Measurements from ENCODE around the gene POLDIP3.
"Not testable (repeated sequence)": the region's sequence is repeated elsewhere in the genome, so short reads cannot be mapped to it uniquely, and the experiment has no call there.

Gene POLDIP3

GRCh38 chr22:42619261-42620063 lies 4.8 kb upstream of the POLDIP3 start:
- no peak for DNase-seq (ENCODE audit: low spot score)

DNA sequence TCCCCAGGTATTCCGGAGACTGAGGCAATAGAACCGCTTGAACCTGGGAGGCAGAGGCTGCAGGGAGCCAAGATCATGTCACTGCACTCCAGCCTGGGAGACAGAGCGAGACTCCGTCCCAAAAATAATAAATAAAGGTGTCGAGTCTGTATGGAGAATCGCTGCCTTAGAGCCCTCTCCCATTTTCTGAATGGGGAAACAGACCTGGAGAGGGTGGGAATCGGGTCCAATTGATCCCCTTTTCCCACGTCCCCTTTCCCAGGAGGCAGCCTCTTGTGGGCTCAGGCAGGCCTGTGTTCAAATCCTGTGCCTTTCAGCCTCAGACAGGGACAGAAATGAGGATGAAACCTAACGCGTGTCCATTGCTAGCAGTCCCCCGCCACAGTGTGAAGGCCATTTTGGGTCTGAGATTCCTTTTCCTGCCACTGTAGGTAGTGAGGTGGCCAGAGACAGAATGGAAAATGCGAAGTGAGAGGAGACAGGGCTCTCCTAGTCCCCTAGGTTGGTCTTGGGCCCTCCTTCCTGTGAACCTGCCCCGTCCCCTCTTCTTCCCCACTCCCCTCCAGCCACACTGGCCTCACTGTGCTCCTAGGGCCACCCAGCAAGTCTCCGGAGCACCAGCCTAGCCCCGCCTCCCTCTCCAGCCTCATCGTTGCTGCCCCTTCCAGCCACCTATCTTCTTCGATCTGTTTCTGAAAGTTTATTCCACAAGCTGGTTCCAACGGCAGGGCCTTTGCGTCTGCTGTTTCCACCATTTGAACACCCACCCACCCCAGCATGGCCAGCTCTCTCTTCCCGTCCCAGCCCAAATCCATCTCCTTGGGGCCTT lies 2.7 kb upstream of the POLDIP3 start:
- DNase-seq (ENCODE audit: low spot score) = no peak

DNA sequence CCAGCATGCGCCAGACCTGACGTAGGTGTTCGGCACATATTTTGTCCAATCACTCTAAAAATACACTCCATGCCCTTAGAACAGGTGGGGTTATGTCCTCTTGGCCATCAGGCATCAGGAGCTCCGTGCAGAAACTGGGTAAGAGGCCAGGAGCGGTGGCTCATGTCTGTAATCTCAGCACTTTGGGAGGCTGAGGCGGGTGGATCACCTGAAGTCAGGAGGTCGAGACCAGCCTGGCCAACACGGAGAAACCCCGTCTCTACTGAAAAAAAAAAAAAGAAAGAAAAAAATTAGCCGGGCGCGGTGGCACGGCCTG lies 1.1 kb upstream of the POLDIP3 start:
- not testable (repeated sequence) for DNase-seq (ENCODE audit: low spot score)

DNA sequence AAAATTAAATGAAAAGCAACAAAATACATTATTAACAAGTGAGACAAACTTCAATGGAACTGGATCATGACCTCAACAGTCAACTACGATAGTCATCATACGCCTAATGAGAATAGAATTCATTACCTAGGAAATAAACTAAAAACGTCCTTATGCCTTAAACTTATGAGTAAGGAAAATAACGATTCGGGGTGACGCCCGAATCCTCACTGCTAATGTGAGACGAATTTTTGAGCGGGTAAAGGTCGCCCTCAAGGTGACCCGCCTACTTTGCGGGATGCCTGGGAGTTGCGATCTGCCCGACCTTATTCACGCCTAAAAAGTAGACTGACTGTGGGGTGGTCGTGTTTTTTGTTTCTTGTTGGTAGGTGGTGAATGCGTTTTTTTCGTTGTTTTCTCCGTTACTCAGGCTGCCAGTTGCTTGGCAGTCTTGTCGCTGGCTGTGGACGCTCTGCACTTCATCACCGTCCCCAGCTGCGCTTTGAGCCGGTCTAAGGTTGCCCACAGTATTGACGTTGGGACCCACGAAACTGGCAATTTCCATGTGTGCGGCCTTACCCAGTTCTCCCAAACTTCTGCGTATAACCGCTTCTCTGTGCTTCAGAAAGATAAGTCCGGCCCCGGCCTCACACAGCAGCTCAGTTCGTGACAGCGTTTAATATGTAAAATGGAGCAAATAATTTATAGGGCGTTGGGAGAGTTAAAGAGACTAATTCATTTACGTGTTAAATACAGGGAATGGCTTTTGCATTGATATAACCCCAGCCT lies 593 bp upstream of the POLDIP3 start:
- peak; percentile 95 for DNase-seq (ENCODE audit: low spot score)

DNA sequence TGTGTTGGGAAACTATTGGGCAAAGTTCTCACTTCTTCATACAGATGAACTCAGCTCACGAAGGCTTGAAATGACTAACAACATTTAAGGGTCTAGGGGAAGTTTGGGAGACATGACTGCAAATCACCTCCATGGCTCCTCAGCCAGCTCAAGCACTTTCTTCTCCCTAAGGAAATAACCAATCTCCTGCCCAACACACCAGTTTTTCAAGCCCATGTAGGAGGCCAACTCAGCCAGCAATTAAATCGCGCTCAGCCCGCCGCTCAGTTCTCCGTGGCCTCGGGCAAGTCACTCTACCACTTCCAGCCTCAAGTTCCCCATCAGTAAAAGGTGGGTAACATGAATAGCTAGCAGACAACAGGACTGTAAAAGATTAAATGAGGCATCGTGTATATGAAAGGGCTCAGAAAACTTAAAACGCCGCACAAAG lies 796 bp downstream of the POLDIP3 start:
- no peak for DNase-seq (ENCODE audit: low spot score)

DNA sequence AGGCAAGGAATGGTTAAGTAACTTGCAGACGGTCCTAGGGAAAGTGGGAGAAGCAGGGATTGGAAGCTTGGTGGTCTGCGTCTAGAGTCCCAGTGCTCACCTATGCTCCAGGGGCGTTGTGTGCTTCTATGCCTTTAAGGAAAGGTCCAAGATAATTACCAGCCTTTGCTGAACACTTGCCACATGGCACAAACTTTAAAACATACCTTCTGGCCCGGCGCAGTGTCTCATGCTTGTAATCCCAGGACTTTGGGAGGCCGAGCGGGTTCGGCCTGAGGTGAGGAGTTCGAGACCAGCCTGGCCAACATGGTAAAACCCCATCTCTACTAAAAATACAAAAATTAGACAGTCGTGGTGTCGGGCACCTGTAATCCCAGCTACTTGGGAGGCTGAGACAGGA lies 2.3 kb downstream of the POLDIP3 start:
- DNase-seq (ENCODE audit: low spot score) = no peak

GRCh38 chr22:42611051-42611450 lies 3.6 kb downstream of the POLDIP3 start:
- no peak for DNase-seq (ENCODE audit: low spot score)

DNA sequence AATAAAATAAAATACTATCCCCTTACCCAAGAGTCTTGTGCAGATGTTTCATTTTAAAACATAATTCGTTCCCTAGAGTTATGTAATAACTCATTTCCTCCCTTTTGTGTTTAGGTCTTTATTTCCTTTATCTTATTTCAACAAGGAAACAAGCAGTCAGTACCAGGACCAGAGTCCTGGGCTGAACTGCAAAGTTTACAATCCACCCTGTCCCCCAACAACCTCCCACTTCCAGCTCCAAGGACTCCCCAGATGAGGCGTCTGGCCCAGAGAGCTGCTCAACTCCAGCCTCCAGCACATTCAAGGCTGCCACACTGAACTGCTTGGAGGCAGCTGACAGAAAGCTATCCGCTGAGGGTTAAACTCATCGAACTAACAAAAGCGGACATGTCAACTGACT lies 4.5 kb downstream of the POLDIP3 start:
- no peak for DNase-seq (ENCODE audit: low spot score)

DNA sequence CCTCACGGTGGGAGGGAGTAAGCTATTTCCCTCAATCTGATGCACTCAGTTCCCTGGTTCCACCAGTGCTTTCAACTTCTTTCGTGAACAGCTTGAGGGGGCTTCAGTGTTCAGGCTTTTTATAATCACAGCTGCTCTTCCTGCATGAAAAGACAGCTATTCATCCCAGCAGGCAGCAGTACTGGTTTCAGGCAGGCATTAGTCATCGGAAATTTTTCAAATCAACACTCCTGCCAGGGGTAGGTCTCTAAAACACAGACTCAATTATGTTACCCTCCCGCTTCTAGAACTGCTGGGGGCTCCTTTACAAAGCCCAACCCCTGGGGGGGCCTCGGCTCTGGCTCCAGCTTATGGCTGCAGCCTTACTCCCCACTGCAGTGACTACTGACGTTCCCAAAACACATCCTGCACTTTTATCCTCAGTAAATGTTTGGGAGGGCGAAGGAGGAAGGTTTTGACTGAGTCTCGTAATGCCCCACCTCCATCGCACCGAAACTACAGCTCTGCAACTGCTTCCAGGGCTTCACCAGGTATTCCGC lies 5.8 kb downstream of the POLDIP3 start:
- peak; percentile 85 for DNase-seq (ENCODE audit: low spot score)

DNA sequence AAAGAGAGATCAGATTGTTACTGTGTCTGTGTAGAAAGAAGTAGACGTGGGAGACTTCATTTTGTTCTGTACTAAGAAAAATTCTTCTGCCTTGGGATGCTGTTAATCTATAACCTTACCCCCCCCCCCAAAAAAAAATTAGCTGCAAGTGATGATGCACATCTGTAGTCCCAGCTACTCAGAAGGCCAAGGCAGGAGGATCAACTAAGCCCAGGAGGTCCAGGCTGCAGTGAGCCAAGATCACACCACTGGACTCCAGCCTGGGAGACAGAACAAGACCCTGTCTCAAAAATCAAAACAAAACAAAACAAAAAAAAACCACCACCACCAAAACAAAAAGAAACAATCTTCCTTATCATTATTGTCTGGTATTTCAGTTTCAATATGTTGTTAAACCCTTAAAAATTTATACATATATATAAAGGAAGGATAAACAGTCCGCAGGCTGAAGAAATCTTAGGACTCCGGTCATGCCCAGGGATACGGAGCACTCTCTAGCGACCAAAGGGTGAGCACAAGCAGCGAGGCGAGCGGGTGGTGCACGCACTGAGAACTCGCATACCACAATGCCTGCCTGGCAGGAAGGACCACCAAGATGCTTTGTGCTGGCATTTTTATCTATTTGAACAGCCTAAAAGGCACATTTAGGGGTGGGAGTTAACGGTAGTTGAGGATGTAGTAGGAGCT lies 6.4 kb downstream of the POLDIP3 start:
- peak; percentile 56 for DNase-seq (ENCODE audit: low spot score)

GRCh38 chr22:42607641-42608040 lies 7.0 kb downstream of the POLDIP3 start:
- not testable (repeated sequence) for DNase-seq (ENCODE audit: low spot score)

DNA sequence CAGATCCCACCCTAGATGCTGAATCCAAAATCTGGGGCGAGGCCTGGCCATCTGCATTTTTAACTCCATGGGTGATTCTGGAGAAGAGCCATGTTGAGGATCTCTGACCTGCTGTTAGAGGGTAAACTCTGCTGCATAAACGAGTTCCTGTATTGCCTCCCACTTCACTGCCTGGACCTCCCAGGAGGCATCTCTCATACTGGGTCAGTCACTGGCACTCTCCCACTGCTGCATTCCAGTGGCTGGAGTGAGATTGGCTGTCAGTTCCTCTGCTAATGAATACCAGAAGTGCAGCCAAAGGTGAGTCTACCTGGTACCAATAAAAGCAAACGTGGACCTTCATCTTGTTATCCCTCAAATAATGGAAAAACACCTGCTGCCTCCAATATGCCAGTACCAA lies 10.3 kb downstream of the POLDIP3 start:
- DNase-seq (ENCODE audit: low spot score) = no peak

GRCh38 chr22:42603427-42603826 lies 11.3 kb downstream of the POLDIP3 start:
- DNase-seq (ENCODE audit: low spot score) = no peak

GRCh38 chr22:42602470-42602869 lies 12.2 kb downstream of the POLDIP3 start:
- DNase-seq (ENCODE audit: low spot score) = no peak

GRCh38 chr22:42601879-42602465 lies 12.7 kb downstream of the POLDIP3 start:
- no peak for DNase-seq (ENCODE audit: low spot score)

GRCh38 chr22:42596863-42597530 lies 17.7 kb downstream of the POLDIP3 start:
- no peak for DNase-seq (ENCODE audit: low spot score)

- DNase-seq (ENCODE audit: low spot score) = no peak
Measured at GRCh38 chr22:42596336-42596735, 18.3 kb downstream of the POLDIP3 start.

DNA sequence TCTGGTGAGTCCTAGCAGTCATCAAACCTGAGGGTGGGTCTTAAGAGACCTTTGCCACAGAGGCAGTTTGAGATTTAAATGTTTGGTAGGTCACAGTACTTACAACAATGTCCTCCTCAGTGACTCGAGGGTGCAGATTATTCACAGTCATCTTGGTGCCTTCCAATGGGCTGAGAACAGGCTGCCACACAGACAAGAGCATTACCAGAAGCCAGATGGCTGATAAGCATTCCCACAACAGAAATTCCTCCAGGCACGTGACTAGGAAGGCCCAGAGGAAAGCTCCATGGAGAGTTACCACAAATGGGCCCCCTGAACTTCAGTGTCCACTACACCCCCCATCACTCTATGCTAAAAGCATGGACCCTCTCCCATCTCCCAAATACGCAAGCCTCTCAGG lies 19.2 kb downstream of the POLDIP3 start:
- no peak for DNase-seq (ENCODE audit: low spot score)

DNA sequence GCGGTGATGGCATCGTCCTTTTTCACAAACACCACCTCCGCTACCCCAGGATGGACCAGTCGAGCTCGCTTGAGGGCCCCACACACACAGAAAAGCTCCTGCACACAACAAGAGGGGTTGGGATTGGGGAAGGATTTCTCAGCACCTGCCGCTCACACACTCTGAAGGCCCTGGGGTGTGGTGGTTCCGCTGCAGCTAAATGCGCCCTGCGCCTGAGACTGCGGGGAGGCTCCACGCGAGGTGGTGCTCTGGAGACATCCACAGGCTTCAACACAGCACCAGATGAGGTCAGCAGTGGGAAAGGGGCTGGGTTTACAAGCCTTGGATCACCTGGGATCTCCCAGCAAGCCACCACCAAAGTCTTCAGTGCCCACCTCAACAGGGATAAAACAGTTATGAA lies 22.7 kb downstream of the POLDIP3 start:
- no peak for DNase-seq (ENCODE audit: low spot score)

DNA sequence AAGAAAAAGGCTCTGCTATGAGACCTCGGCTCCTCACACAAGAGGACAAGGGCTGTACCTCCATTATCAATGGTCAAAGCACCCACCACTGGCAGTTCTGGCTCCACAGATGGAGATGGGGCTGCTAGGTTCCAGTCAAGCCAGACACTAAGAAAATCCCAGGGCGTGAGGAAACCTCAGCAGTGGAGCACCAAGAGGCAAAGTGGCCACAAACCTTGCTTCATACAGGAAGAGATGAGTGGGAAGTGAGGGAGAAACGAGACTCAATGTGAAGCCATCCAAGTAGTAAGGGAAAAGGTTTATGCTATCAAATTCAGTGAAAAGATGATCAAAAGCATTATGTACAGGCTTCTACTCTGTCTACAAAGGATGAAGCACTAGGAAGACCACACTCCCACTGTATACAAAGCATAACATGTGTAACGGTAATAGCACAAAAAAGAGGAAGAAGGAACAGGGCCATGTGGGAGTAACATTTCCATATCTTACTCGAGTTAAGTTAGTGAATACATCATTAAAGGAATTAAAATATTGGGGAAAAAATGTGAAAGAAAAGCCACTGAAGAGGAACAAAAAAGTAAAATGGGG lies 27.0 kb downstream of the POLDIP3 start:
- DNase-seq (ENCODE audit: low spot score) = no peak
